KMS-11 (cell line): ENCODE data around the gene RNF144A.
A peak's percentile ranks its signal among the peaks of the same experiment; 100 is the strongest.

Source experiments
- H2AFZ ChIP-seq: fragments of 200-600 bp; sonication (generic); 2 replicates; pipeline ENCODE4 v1.6.1; 2016; ENCODE audit warnings: antibody characterized with exemption, mixed run types, low read depth
- H3K27ac ChIP-seq: fragments of 200-600 bp; sonication (generic); 2 replicates; pipeline ENCODE4 v1.6.1; 2016; ENCODE audit warnings: mild to moderate bottlenecking, mixed run types
- H3K27me3 ChIP-seq: fragments of 200-600 bp; sonication (generic); 2 replicates; pipeline ENCODE4 v1.6.1; 2017; ENCODE audit warnings: mild to moderate bottlenecking, low read depth, mixed run types, moderate library complexity; ENCODE audit not compliant: insufficient read depth
- H3K36me3 ChIP-seq: fragments of 200-600 bp; sonication (generic); 2 replicates; pipeline ENCODE4 v1.6.1; 2017; ENCODE audit warnings: mild to moderate bottlenecking, mixed run types; ENCODE audit not compliant: insufficient read depth
- H3K4me1 ChIP-seq: fragments of 200-600 bp; sonication (generic); 2 replicates; pipeline ENCODE4 v1.6.1; 2016; ENCODE audit warnings: mild to moderate bottlenecking, low read depth, mixed run types; ENCODE audit not compliant: poor library complexity, severe bottlenecking
- H3K4me2 ChIP-seq: fragments of 200-600 bp; sonication (generic); 2 replicates; pipeline ENCODE4 v1.7.0; 2016; ENCODE audit warnings: mild to moderate bottlenecking, mixed run types
- H3K4me3 ChIP-seq: fragments of 200-600 bp; sonication (generic); IDR thresholded peaks from 2 replicates; pipeline ENCODE4 v1.6.1; 2017; ENCODE audit warnings: low read depth, low read length, mixed read lengths; ENCODE audit not compliant: insufficient read depth
- H3K79me2 ChIP-seq: fragments of 200-600 bp; sonication (generic); 2 replicates; pipeline ENCODE4 v1.6.1; 2016; ENCODE audit warnings: low read depth, mixed run types; ENCODE audit not compliant: insufficient read depth
- H3K9ac ChIP-seq: fragments of 200-600 bp; sonication (generic); 2 replicates; pipeline ENCODE4 v1.6.1; 2016; ENCODE audit warnings: mild to moderate bottlenecking, mixed run types
- H4K20me1 ChIP-seq: fragments of 200-600 bp; sonication (generic); 2 replicates; pipeline ENCODE4 v1.6.1; 2016; ENCODE audit warnings: mild to moderate bottlenecking, mixed run types; ENCODE audit not compliant: insufficient read depth
- TF ChIP-seq, protein P1 (sequence below): fragments of 200-600 bp; sonication (generic); conservative IDR thresholded peaks from 2 replicates; pipeline ENCODE4 v1.6.1; 2017; ENCODE audit warnings: low read depth, mild to moderate bottlenecking, antibody characterized with exemption, low read length, moderate library complexity, mixed read lengths

Gene RNF144A

GRCh38 chr2:6877402-6878304, 39.6 kb upstream of the RNF144A start, which contains the start of gene RSAD2:
Gene RSAD2 (plus strand): TSS chr2:6877777. CDS start chr2:6877801, 24 bp downstream.
- Histone ChIP-seq H3K79me2 (no peaks in the 10 kb centered on the region), H3K36me3 (no peaks in the 10 kb centered on the region), H3K27ac (no peak within 1 kb of the TSS), H4K20me1 (no peaks in the 10 kb centered on the region), H2AFZ (no peak within 1 kb of the TSS), H3K9ac (no peak within 1 kb of the TSS), H3K27me3 (no peaks in the 10 kb centered on the region), H3K4me3 (no peak within 1 kb of the TSS), H3K4me2 (peak within 1 kb of the TSS; percentile 51), H3K4me1 (peaks cover 17% of the 10 kb centered on the region)
- TF ChIP-seq, protein P1, sequence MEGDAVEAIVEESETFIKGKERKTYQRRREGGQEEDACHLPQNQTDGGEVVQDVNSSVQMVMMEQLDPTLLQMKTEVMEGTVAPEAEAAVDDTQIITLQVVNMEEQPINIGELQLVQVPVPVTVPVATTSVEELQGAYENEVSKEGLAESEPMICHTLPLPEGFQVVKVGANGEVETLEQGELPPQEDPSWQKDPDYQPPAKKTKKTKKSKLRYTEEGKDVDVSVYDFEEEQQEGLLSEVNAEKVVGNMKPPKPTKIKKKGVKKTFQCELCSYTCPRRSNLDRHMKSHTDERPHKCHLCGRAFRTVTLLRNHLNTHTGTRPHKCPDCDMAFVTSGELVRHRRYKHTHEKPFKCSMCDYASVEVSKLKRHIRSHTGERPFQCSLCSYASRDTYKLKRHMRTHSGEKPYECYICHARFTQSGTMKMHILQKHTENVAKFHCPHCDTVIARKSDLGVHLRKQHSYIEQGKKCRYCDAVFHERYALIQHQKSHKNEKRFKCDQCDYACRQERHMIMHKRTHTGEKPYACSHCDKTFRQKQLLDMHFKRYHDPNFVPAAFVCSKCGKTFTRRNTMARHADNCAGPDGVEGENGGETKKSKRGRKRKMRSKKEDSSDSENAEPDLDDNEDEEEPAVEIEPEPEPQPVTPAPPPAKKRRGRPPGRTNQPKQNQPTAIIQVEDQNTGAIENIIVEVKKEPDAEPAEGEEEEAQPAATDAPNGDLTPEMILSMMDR: no peak

- H3K36me3 ChIP-seq: no peaks in the 10 kb centered on the region
- TF ChIP-seq, protein P1: no peak
- no peak overlapping the region for H2AFZ ChIP-seq
- no peaks in the 10 kb centered on the region for H3K79me2 ChIP-seq
- H4K20me1 ChIP-seq: no peaks in the 10 kb centered on the region
- H3K9ac ChIP-seq: no peak overlapping the region
- H3K4me3 ChIP-seq: no peak overlapping the region
- no peak overlapping the region for H3K4me2 ChIP-seq
- no peaks in the 10 kb centered on the region for H3K27me3 ChIP-seq
- H3K4me1 ChIP-seq: peaks cover 17% of the 10 kb centered on the region
- no peak overlapping the region for H3K27ac ChIP-seq
Measured at GRCh38 chr2:6878549-6878948, 38.7 kb upstream of the RNF144A start.

DNA sequence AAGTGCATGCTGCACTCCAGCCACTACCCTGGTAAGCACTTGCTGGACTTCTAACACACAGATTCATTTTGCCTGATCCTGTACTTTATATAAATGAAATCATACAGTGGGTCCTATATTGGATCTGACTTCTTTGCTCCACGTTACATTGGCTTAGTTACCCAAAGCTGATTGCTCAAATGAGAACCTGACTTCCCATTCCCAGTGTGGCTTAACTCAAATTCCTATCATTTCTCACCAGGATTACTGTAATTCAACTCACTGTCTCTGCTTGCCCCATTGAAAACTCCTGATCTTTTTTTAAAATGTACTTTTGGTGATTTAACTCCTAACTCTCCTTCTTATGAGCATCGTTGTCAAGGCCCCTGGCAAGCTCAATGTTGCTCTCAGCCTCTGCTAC, 38.2 kb upstream of the RNF144A start:
- H3K4me2 ChIP-seq: no peak overlapping the region
- TF ChIP-seq, protein P1: no peak
- no peak overlapping the region for H2AFZ ChIP-seq
- H4K20me1 ChIP-seq: no peaks in the 10 kb centered on the region
- H3K27ac ChIP-seq: no peak overlapping the region
- no peaks in the 10 kb centered on the region for H3K27me3 ChIP-seq
- H3K36me3 ChIP-seq: no peaks in the 10 kb centered on the region
- H3K4me3 ChIP-seq: no peak overlapping the region
- peaks cover 17% of the 10 kb centered on the region for H3K4me1 ChIP-seq
- H3K9ac ChIP-seq: no peak overlapping the region
- no peaks in the 10 kb centered on the region for H3K79me2 ChIP-seq

DNA sequence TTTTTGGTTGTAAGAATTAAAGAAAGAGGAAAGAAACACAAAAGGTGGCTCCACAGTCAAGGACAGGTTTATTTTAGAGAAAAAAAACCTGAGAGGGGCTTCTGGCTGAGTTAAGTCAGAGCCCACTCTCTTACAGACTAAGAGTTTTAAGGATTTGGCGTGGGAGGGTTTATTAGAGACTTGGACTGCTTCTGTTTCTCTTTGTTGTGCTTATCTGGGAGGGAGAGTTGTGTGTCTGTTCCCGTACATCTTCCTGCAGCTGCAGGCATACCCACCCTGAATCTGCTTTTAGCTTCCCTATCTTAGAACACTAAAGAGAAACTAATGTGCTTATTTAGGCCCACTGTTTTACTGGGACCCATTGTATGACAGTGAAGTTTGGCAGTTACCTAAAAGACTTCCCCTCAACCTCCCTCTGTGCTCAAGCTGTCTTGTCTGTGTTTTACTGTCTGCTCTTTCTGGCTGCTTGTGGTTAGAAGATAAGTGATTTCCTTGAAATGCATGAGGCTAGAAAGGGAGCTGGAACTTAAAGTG, 36.9 kb upstream of the RNF144A start:
- no peaks in the 10 kb centered on the region for H3K27me3 ChIP-seq
- no peak overlapping the region for H3K4me2 ChIP-seq
- no peaks in the 10 kb centered on the region for H3K36me3 ChIP-seq
- peaks cover 17% of the 10 kb centered on the region for H3K4me1 ChIP-seq
- no peaks in the 10 kb centered on the region for H4K20me1 ChIP-seq
- H3K27ac ChIP-seq: no peak overlapping the region
- no peaks in the 10 kb centered on the region for H3K79me2 ChIP-seq
- no peak overlapping the region for H3K4me3 ChIP-seq
- no peak overlapping the region for H2AFZ ChIP-seq
- H3K9ac ChIP-seq: no peak overlapping the region
- TF ChIP-seq, protein P1: no peak
